ENCODE measurements around the gene TMEM223. TPM values are rescaled to one million over a fixed set of nuclear protein-coding genes. Genes with fewer than 3 reads are reported as not detected.

The TMEM223 gene
- total and polyA plus RNA-seq, 9 of the 15 experiments (the other 6 are each of a cell fraction or from before 2014, with no cell fraction given): 5.9 to 34.5 (median 19.6) TPM

GRCh38 chr11:62753736-62754603, 37.8 kb downstream of the TMEM223 start, which contains the start of gene ZBTB3 (continued):
- TF ChIP-seq PML (IDR thresholded peaks at IDR 0.05; ENCODE audit: low read length): peak; percentile 92
- TF ChIP-seq MTA1 (IDR thresholded peaks at IDR 0.05; ENCODE audit: borderline replicate concordance): no peak
- peak; percentile 18; the same call in 1 of the 2 replicates for TF ChIP-seq BHLHE40 (IDR thresholded peaks at IDR 0.05; ENCODE audit: low read length)
- no peak for TF ChIP-seq STAT5B (CRISPR knock-in tag; IDR thresholded peaks at IDR 0.05)
- peak in 1 of 3 experiments; percentile 1; a peak in 1 of 6 replicates for TF ChIP-seq CTCF (IDR thresholded peaks at IDR 0.05 in 2 of 3, conservative IDR thresholded peaks at IDR 0.05 in 1 of 3; ENCODE audit: insufficient read depth in 2 of 3, low read depth in 1 of 3, low read length in 3 of 3)
- peak; percentile 95 for TF ChIP-seq RBM25 (IDR thresholded peaks at IDR 0.05; ENCODE audit: low read depth, low read length, severe bottlenecking)
- peak; percentile 98 for TF ChIP-seq POLR2A (conservative IDR thresholded peaks at IDR 0.05)
- TF ChIP-seq NCOA6 (IDR thresholded peaks at IDR 0.05): no peak
- no peak for TF ChIP-seq TAF7 (tag; IDR thresholded peaks at IDR 0.05)
- TF ChIP-seq ZHX1 (conservative IDR thresholded peaks at IDR 0.05; ENCODE audit: low read length): 0 out of 2 replicates have a peak, but pooled peaks have one; percentile 72
- no peak for TF ChIP-seq NFE2 (IDR thresholded peaks at IDR 0.05; ENCODE audit: low read depth)
- TF ChIP-seq FOS (IDR thresholded peaks at IDR 0.05; ENCODE audit: extremely low read depth, insufficient read length): peak; percentile 99
- TF ChIP-seq NFIC (IDR thresholded peaks at IDR 0.05): peak; percentile 30; the same call in 1 of the 2 replicates
- TF ChIP-seq RAD21 (CRISPR knock-in tag; conservative IDR thresholded peaks at IDR 0.05 in 1 of 2, IDR thresholded peaks at IDR 0.05 in 1 of 2): no peak
- TF ChIP-seq CREB3L1 (IDR thresholded peaks at IDR 0.05; ENCODE audit: borderline replicate concordance, low read depth): no peak; the same call in 1 of the 2 replicates
- no peak for TF ChIP-seq RBM39 (optimal IDR thresholded peaks at IDR 0.05; ENCODE audit: low read depth, low read length)
- TF ChIP-seq NR2C1 (IDR thresholded peaks at IDR 0.05): peak; percentile 31; the same call in 1 of the 2 replicates
- TF ChIP-seq NR2C1 (tag; IDR thresholded peaks at IDR 0.05): no peak
- TF ChIP-seq POLR3G (IDR thresholded peaks at IDR 0.05; ENCODE audit: extremely low read depth, insufficient read length, insufficient replicate concordance): no peak
- no peak for TF ChIP-seq CREB5 (CRISPR knock-in tag; IDR thresholded peaks at IDR 0.05)
- no peak for TF ChIP-seq ZNF197 (CRISPR knock-in tag; IDR thresholded peaks at IDR 0.05; ENCODE audit: low read depth)

Data from K562 (cell line).